Activated CD4-positive, alpha-beta T cell treated with anti-CD3 and anti-CD28 coated beads, Interleukin-2, Interleukin-4, amounts not matched to agents 100 ng/mL and 50 ng/mL, durations not matched to agents 16 hours and 8 hours (primary cell): Measurements from ENCODE around the gene ERICH6B.

Experiments used
- DNase-seq: peaks from one replicate; pipeline ENCODE4 v3.0.0-alpha.2; 2020; ENCODE audit warnings: low spot score

ERICH6B gene

GRCh38 chr13:45500492-45501174 lies 114.9 kb downstream of the ERICH6B start:
- DNase-seq: no peak

GRCh38 chr13:45496942-45497341 lies 118.6 kb downstream of the ERICH6B start:
- DNase-seq: no peak

GRCh38 chr13:45492538-45492937 lies 123.0 kb downstream of the ERICH6B start:
- no peak for DNase-seq
